Measurements from ENCODE around the gene CACNG1. TPM values are rescaled to one million over a fixed set of nuclear protein-coding genes. Genes with fewer than 3 reads are reported as not detected.

Gene CACNG1
- total and polyA plus RNA-seq, 2 donors (not counting 1 experiment from before 2014, with no cell fraction given) = not detected

DNA sequence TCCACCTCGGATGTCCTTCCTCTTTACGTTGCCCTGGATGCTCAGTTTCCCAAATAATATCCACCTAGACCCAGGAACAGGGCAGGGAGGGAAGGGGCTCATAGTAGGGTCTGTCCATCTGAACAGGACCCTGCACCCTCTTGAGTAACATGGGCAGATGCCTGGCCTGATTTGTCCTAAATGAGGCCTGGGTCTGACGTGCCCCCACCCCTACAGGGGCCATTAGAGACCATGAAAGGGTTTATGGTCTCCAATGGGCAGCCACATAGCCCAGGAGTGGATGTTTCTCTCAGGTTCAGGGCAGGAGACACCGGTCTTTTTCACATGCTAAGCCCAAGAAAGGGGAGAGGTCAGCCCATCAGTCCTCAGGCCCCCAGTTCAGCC, 6.8 kb downstream of the CACNG1 start:
- no peak overlapping the region for H3K4me2 ChIP-seq (ENCODE audit: extremely low read depth, insufficient read depth, low read length)
- no peak for DNase-seq (ENCODE audit: low read depth in 2 of 2)
- no peaks in the 10 kb centered on the region for H3K4me1 ChIP-seq (ENCODE audit: control insufficient read depth, extremely low read depth, insufficient read depth, low read length)
- no peaks in the 10 kb centered on the region for H3K36me3 ChIP-seq (ENCODE audit: control insufficient read depth, insufficient read depth, low read length)
- no peaks in the 10 kb centered on the region for H3K79me2 ChIP-seq (ENCODE audit: control insufficient read depth, insufficient read depth, low read length)
- TF ChIP-seq, protein P1, sequence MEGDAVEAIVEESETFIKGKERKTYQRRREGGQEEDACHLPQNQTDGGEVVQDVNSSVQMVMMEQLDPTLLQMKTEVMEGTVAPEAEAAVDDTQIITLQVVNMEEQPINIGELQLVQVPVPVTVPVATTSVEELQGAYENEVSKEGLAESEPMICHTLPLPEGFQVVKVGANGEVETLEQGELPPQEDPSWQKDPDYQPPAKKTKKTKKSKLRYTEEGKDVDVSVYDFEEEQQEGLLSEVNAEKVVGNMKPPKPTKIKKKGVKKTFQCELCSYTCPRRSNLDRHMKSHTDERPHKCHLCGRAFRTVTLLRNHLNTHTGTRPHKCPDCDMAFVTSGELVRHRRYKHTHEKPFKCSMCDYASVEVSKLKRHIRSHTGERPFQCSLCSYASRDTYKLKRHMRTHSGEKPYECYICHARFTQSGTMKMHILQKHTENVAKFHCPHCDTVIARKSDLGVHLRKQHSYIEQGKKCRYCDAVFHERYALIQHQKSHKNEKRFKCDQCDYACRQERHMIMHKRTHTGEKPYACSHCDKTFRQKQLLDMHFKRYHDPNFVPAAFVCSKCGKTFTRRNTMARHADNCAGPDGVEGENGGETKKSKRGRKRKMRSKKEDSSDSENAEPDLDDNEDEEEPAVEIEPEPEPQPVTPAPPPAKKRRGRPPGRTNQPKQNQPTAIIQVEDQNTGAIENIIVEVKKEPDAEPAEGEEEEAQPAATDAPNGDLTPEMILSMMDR (conservative IDR thresholded peaks at IDR 0.05 in 1 of 2, IDR thresholded peaks at IDR 0.05 in 1 of 2; ENCODE audit: low read depth in 1 of 2, low read length in 2 of 2) = no peak
- TF ChIP-seq EZH2 (IDR thresholded peaks at IDR 0.05; ENCODE audit: low read length, missing control alignments) = no peak
- H3K27ac ChIP-seq (ENCODE audit: insufficient read depth, low read length) = no peak overlapping the region
- no peaks in the 10 kb centered on the region for H3K27me3 ChIP-seq (ENCODE audit: control insufficient read depth, insufficient read depth, low read length)
- no peaks in the 10 kb centered on the region for H4K20me1 ChIP-seq (ENCODE audit: control insufficient read depth, extremely low read depth, insufficient read depth, low read length)
- H3K4me3 ChIP-seq (replicated peaks in 1 of 4; ENCODE audit: control extremely low read depth in 1 of 4, insufficient read depth in 1 of 4, low read depth in 3 of 4, low read length in 4 of 4) = no peak overlapping the region
- no peaks in the 10 kb centered on the region for H3K9me3 ChIP-seq (ENCODE audit: control insufficient read depth, insufficient read depth, low read depth, low read length)
- no peak overlapping the region for H2AFZ ChIP-seq (ENCODE audit: low read length)
- no peak overlapping the region for H3K9ac ChIP-seq (ENCODE audit: insufficient read depth, low read length)

DNA sequence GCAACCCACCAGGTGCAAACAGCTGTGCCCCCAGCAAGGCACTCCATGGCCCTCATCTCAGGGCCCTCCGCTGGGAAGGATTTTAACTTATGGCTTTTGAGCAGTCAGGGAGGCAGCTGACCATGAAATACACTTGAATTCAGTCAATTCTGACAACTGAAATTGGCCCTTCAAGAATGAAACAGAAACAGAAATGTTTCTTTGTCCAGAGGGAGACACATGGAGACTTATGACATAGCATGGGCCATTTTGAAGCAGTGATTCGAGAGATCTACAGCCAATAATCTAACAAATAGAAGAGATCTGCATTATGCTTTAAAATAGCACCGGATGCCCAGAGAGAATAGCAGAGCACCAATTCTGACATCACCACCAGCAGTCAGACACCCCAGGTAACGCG, 7.5 kb downstream of the CACNG1 start:
- H3K4me3 ChIP-seq (replicated peaks in 1 of 4; ENCODE audit: control extremely low read depth in 1 of 4, insufficient read depth in 1 of 4, low read depth in 3 of 4, low read length in 4 of 4) = no peak overlapping the region
- H2AFZ ChIP-seq (ENCODE audit: low read length) = no peak overlapping the region
- TF ChIP-seq EZH2 (IDR thresholded peaks at IDR 0.05; ENCODE audit: low read length, missing control alignments) = no peak
- TF ChIP-seq, protein P1 (conservative IDR thresholded peaks at IDR 0.05 in 1 of 2, IDR thresholded peaks at IDR 0.05 in 1 of 2; ENCODE audit: low read depth in 1 of 2, low read length in 2 of 2) = no peak
- no peak overlapping the region for H3K27ac ChIP-seq (ENCODE audit: insufficient read depth, low read length)
- H3K27me3 ChIP-seq (ENCODE audit: control insufficient read depth, insufficient read depth, low read length) = no peaks in the 10 kb centered on the region
- H3K9me3 ChIP-seq (ENCODE audit: control insufficient read depth, insufficient read depth, low read depth, low read length) = no peaks in the 10 kb centered on the region
- H3K4me1 ChIP-seq (ENCODE audit: control insufficient read depth, extremely low read depth, insufficient read depth, low read length) = no peaks in the 10 kb centered on the region
- no peaks in the 10 kb centered on the region for H4K20me1 ChIP-seq (ENCODE audit: control insufficient read depth, extremely low read depth, insufficient read depth, low read length)
- H3K36me3 ChIP-seq (ENCODE audit: control insufficient read depth, insufficient read depth, low read length) = no peaks in the 10 kb centered on the region
- no peak overlapping the region for H3K9ac ChIP-seq (ENCODE audit: insufficient read depth, low read length)
- no peak for DNase-seq (ENCODE audit: low read depth in 2 of 2)
- no peaks in the 10 kb centered on the region for H3K79me2 ChIP-seq (ENCODE audit: control insufficient read depth, insufficient read depth, low read length)
- no peak overlapping the region for H3K4me2 ChIP-seq (ENCODE audit: extremely low read depth, insufficient read depth, low read length)

DNA sequence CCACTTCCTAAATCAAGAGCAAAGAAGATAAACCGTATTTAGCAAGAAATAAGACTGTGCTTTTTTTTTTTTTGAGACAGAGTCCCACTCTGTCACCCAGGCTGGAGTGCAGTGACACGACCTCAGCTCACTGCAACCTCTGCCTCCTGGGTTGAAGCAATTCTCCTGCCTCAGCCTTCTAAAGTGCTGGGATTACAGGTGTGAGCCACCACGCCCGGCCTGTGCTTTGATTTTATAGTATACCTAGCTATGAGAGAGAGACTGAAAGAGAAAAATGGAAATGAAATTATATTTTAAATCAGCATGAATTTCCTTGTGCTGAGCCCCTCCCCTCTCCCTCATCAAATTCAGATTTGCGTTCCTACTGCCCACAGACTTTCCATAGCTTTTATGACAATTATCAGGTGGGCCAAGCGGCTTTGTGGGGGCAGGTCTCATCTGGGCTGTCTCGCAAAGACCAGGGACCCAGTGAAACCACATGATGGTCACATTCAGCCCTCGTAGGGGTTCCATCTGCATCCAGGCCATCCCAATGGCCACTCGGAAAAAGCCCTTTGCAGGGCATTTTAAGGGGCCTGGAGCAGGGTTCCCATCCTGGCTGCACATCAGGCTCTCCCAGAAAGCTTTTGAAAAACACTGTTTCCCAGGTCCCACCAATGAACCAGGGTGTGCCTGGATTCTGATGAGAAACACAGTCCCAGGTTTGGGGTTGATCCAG, 8.5 kb downstream of the CACNG1 start:
- no peak for DNase-seq (ENCODE audit: low read depth in 2 of 2)
- Histone ChIP-seq H3K79me2 (ENCODE audit: control insufficient read depth, insufficient read depth, low read length) (no peaks in the 10 kb centered on the region), H3K4me1 (ENCODE audit: control insufficient read depth, extremely low read depth, insufficient read depth, low read length) (no peaks in the 10 kb centered on the region), H3K27me3 (ENCODE audit: control insufficient read depth, insufficient read depth, low read length) (no peaks in the 10 kb centered on the region), H3K27ac (ENCODE audit: insufficient read depth, low read length) (no peak overlapping the region), H3K9ac (ENCODE audit: insufficient read depth, low read length) (no peak overlapping the region), H3K4me2 (ENCODE audit: extremely low read depth, insufficient read depth, low read length) (no peak overlapping the region), H3K36me3 (ENCODE audit: control insufficient read depth, insufficient read depth, low read length) (no peaks in the 10 kb centered on the region), H3K9me3 (ENCODE audit: control insufficient read depth, insufficient read depth, low read depth, low read length) (no peaks in the 10 kb centered on the region), H2AFZ (ENCODE audit: low read length) (no peak overlapping the region), H3K4me3 (replicated peaks in 1 of 4; ENCODE audit: control extremely low read depth in 1 of 4, insufficient read depth in 1 of 4, low read depth in 3 of 4, low read length in 4 of 4) (no peak overlapping the region), H4K20me1 (ENCODE audit: control insufficient read depth, extremely low read depth, insufficient read depth, low read length) (no peaks in the 10 kb centered on the region)
- TF ChIP-seq EZH2 (IDR thresholded peaks at IDR 0.05; ENCODE audit: low read length, missing control alignments) = no peak
- TF ChIP-seq, protein P1 (conservative IDR thresholded peaks at IDR 0.05 in 1 of 2, IDR thresholded peaks at IDR 0.05 in 1 of 2; ENCODE audit: low read depth in 1 of 2, low read length in 2 of 2) = no peak

Measured in fibroblast of lung (primary cell).